ENCODE data around the gene CCDC197. TPM values are rescaled to one million over a fixed set of nuclear protein-coding genes. Genes with fewer than 3 reads are reported as not detected.

CCDC197 gene
- total RNA-seq, 1 experiment from 2014 or later: not detected

GRCh38 chr14:93994919-93995682 is 2.0 kb upstream of the CCDC197 start:
- no peaks in the 10 kb centered on the region for H3K4me1 ChIP-seq (ENCODE audit: insufficient read depth, low read length)
- Mint-ChIP-seq H3K36me3 (ENCODE audit: insufficient read depth in 1 of 3, low read depth in 3 of 3) (no peaks in the 10 kb centered on the region; a peak in 1 of 7 replicates), H3K27me3 (ENCODE audit: low read depth) (peaks cover 10% of the 10 kb centered on the region), H3K4me3 (no peak overlapping the region), H3K4me1 (peaks cover 0 to 32% of the 10 kb centered on the region in 2 experiments; a peak in 2 of 4 replicates), H3K9me3 (no peaks in the 10 kb centered on the region; a peak in 1 of 5 replicates), H3K27ac (no peak overlapping the region; a peak in 1 of 7 replicates)
- no peak overlapping the region for H2BK5ac ChIP-seq (ENCODE audit: insufficient read length, low read length)
- no peak overlapping the region for H2BK120ac ChIP-seq (ENCODE audit: low read depth, low read length, poor library complexity, severe bottlenecking)
- H3T11ph ChIP-seq (ENCODE audit: low read length): no peak overlapping the region
- H3K79me1 ChIP-seq (ENCODE audit: insufficient read depth, low read depth, low read length, poor library complexity, severe bottlenecking): no peaks in the 10 kb centered on the region
- no CpG with 5 or more reads among the region's 13 CpGs for whole genome bisulfite sequencing (ENCODE audit: extremely low coverage, insufficient read length, low lambda C conversion rate)
- no peak overlapping the region for H3K18ac ChIP-seq (ENCODE audit: insufficient read length, low read depth, low read length)
- no peaks in the 10 kb centered on the region for H3K23me2 ChIP-seq (ENCODE audit: insufficient read length, low read depth, low read length, poor library complexity, severe bottlenecking)
- no peak for DNase-seq
- H4K5ac ChIP-seq (ENCODE audit: insufficient read length, low read depth, low read length): no peak overlapping the region
- H3K9ac ChIP-seq (ENCODE audit: extremely low read depth, insufficient read length, low read length): no peak overlapping the region
- H3K4me2 ChIP-seq (ENCODE audit: insufficient read depth, insufficient read length, low read length): no peak overlapping the region
- H4K8ac ChIP-seq (replicated peaks; ENCODE audit: insufficient read length, low read depth, low read length): no peak overlapping the region
- H3K9me3 ChIP-seq (ENCODE audit: control insufficient read depth, low read depth, low read length): no peaks in the 10 kb centered on the region
- no peak overlapping the region for H3K56ac ChIP-seq (ENCODE audit: insufficient read length, low read depth, low read length)
- H3K14ac ChIP-seq (ENCODE audit: insufficient read depth, low read length): no peak overlapping the region
- H3K79me2 ChIP-seq (ENCODE audit: insufficient read depth, low read length): no peaks in the 10 kb centered on the region
- no peak overlapping the region for H3K23ac ChIP-seq (ENCODE audit: insufficient read length, low read depth, low read length)
- no peak overlapping the region for H2BK15ac ChIP-seq (ENCODE audit: low read depth, low read length)
- no peak for TF ChIP-seq CTCF (conservative IDR thresholded peaks at IDR 0.05)
- no peak overlapping the region for H3K27ac ChIP-seq (ENCODE audit: insufficient read length, low read depth, low read length)
- no peak overlapping the region for H3K4ac ChIP-seq (ENCODE audit: low read depth, low read length)
- H4K20me1 ChIP-seq (ENCODE audit: control insufficient read depth, insufficient read depth, insufficient read length): no peaks in the 10 kb centered on the region
- H2BK12ac ChIP-seq (ENCODE audit: insufficient read length, low read depth, low read length): no peak overlapping the region
- H2BK20ac ChIP-seq (ENCODE audit: low read depth, low read length, poor library complexity, severe bottlenecking): no peak overlapping the region
- no peak overlapping the region for H4K91ac ChIP-seq (ENCODE audit: insufficient read length, low read depth, low read length)
- no peaks in the 10 kb centered on the region for H3K27me3 ChIP-seq (ENCODE audit: insufficient read depth, low read length)
- H2AK5ac ChIP-seq (ENCODE audit: insufficient read length, low read length): no peak overlapping the region
- no peak overlapping the region for H2AFZ ChIP-seq (ENCODE audit: low read length)

All from H9 (cell line).